Heart left ventricle (tissue), 16 donors: ENCODE results near the gene BRIP1. TPM values are rescaled to one million over a fixed set of nuclear protein-coding genes. Genes with fewer than 3 reads are reported as not detected.

Source experiments
- ATAC-seq, 4 donors: fragments of 200-7000 bp; cut with Tn5 transposase; one replicate each; pipeline ENCODE4 v1.9.1; 2020 to 2022; ENCODE audit warnings: moderate library complexity in 4 of 4, mild to moderate bottlenecking in 3 of 4, moderate number of reproducible peaks in 1 of 4
- DNase-seq, 5 donors: peaks; one replicate each; pipeline ENCODE4 v3.0.0-alpha.2; 2020
- H3K27ac ChIP-seq, 12 donors: fragments of 200-600 bp; sonication (generic) in 4 of 12; one replicate each; pipeline versions ENCODE4 v1.5.0 to v1.8.0; 2016 to 2022; ENCODE audit warnings: mild to moderate bottlenecking in 2 of 12
- H3K27me3 ChIP-seq, 9 donors: fragments of 200-600 bp; sonication (generic) in 2 of 9; one replicate each; pipeline versions ENCODE4 v1.5.1 to v1.8.0; 2016 to 2022; ENCODE audit warnings: mild to moderate bottlenecking in 3 of 9
- H3K36me3 ChIP-seq, 9 donors: fragments of 200-600 bp; sonication (generic) in 2 of 9; one replicate each; pipeline versions ENCODE4 v1.5.0 to v1.8.0; 2018 to 2022; ENCODE audit warnings: mild to moderate bottlenecking in 2 of 9
- H3K4me1 ChIP-seq, 12 donors: fragments of 200-600 bp; sonication (generic) in 4 of 12; one replicate each; pipeline versions ENCODE4 v1.5.0 to v1.8.0; 2016 to 2022; ENCODE audit warnings: mild to moderate bottlenecking in 3 of 12
- H3K4me3 ChIP-seq, 12 donors: fragments of 200-600 bp; sonication (generic) in 4 of 12; one replicate each; pipeline versions ENCODE4 v1.5.0 to v1.8.0; 2017 to 2022; ENCODE audit warnings: mild to moderate bottlenecking in 9 of 12, moderate library complexity in 4 of 12
- H3K9me3 ChIP-seq, 12 donors: fragments of 200-600 bp; sonication (generic) in 4 of 12; one replicate each; pipeline versions ENCODE4 v1.5.0 to v1.8.0; 2016 to 2022; ENCODE audit warnings: mild to moderate bottlenecking in 1 of 12
- POLR2A ChIP-seq, 2 donors: fragments of 450-650 bp; IDR thresholded peaks; one replicate each; pipeline ENCODE4 v1.6.1; 2017; ENCODE audit warnings: antibody characterized with exemption in 2 of 2, mild to moderate bottlenecking in 2 of 2, moderate library complexity in 2 of 2
- WGBS, 4 donors: extraction: QIAGEN DNeasy Blood & Tissue Kit in 2 of 4; methylation state at CpG; one replicate each; pipeline versions ENCODE4 v1.1.5 to v1.1.7; 2013 to 2018; 5-methylcytosine and 5-hydroxymethylcytosine counted together
- intact Hi-C, 10 donors: fragments of 100-400 bp; cut with DNase I; formaldehyde crosslinking; loops; one replicate each; pipeline versions ENCODE4 v1.11.1 to v1.14.2; 2022
- polyA plus RNA-seq, 2 donors: library from polyadenylated mRNA; stranded (reverse); fragments of 200-250 nt; gene quantifications; one replicate each; pipeline ENCODE4 v1.2.3, GENCODE V29; 2013
- total RNA-seq, 9 donors: library from RNA; depleted of rRNA in 2 of 9; stranded (reverse); fragments of >200 nt in 2 of 9; fragmentation: NEBNext Ultra II Directional in 3 of 9; extraction: Animal tissue kit (Norgen Biotek cat#: 25700) in 3 of 9; gene quantifications; one replicate each; pipeline versions ENCODE4 v1.1.0 to v1.2.4, GENCODE V29; 2016 to 2023
- TF ChIP-seq, protein P1 (sequence below), 12 donors: fragments of 200-600 bp; sonication (generic) in 4 of 12; IDR thresholded peaks; one replicate each; pipeline versions ENCODE4 v1.5.0 to v1.8.0; 2018 to 2022; ENCODE audit warnings: antibody characterized with exemption in 12 of 12, mild to moderate bottlenecking in 5 of 12
- donor health status: ischemic (EF 13 %, LVEDD 7.1; RV severe dilation, severe dysfunction).
- donor health status: healthy with polysubstance abuse.
- donor health status: DM: no; HTN: yes; CAD: no.
- donor health status: DM: no; HTN: no; CAD: no.
- donor health status: ischemic (EF 25% LVEDD 6.9; RV normal size, moderate dysfunction).
- donor health status: ischemic (EF 25% LVEDD 5.7; RV mildly dilated, moderate dysfunction).
- donor health status: healthy.
- donor health status: DM: yes; HTN: yes; CAD: no.
- donor health status: ischemic (EF 35%, LVEDD 5.7; RV mildly dilated, moderate dysfunction).
- donor health status: nonischemic (EF 11% LVEDD 7.7; RV severe dilation, severe dysfunction).
- donor health status: DM: yes; HTN: yes; CAD: no.
- donor health status: PGD.
- donor health status: ischemic (EF 29% LVEDD 5.4; RV normal size, mild dysfunction).
- donor health status: nonischemic (EF 23%, LVEDD 6.1; RV moderate dilation, normal function).

BRIP1 gene
- total and polyA plus RNA-seq, 11 donors, result 0.04 to 2.2 (median 0.12) TPM; not detected in 3

DNA sequence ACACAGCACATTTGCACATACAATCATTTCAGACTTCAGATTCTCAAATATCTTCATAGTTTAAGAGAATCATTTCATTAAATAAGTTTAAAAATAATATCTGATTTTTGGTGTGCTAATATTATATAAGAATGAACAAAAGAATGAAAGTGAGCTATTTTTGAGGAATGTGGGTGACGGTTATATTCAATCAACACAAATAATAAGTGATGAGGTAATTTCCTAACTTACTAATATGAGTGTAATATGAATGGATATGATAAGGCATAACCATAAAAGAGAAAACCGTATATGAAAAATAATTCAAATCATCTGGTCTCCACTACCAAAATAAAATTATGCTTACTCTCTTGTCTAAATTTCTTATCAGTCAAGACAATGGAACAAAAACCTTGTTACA is 203.9 kb downstream of the BRIP1 start:
- Histone ChIP-seq H3K9me3 (peaks cover 0 to 4% (median 0%) of the 10 kb centered on the region in 12 donors), H3K36me3 (no peaks in the 10 kb centered on the region), H3K4me1 (no peaks in the 10 kb centered on the region), H3K27ac (no peak overlapping the region), H3K4me3 (no peak overlapping the region), H3K27me3 (peaks cover 0 to 6% (median 0%) of the 10 kb centered on the region in 9 donors)
- intact Hi-C loops, result no loop called here
- DNase-seq (no peak), ATAC-seq (no peak)
- TF ChIP-seq, protein P1, sequence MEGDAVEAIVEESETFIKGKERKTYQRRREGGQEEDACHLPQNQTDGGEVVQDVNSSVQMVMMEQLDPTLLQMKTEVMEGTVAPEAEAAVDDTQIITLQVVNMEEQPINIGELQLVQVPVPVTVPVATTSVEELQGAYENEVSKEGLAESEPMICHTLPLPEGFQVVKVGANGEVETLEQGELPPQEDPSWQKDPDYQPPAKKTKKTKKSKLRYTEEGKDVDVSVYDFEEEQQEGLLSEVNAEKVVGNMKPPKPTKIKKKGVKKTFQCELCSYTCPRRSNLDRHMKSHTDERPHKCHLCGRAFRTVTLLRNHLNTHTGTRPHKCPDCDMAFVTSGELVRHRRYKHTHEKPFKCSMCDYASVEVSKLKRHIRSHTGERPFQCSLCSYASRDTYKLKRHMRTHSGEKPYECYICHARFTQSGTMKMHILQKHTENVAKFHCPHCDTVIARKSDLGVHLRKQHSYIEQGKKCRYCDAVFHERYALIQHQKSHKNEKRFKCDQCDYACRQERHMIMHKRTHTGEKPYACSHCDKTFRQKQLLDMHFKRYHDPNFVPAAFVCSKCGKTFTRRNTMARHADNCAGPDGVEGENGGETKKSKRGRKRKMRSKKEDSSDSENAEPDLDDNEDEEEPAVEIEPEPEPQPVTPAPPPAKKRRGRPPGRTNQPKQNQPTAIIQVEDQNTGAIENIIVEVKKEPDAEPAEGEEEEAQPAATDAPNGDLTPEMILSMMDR (IDR thresholded peaks at IDR 0.05), result no peak
- no peak for TF ChIP-seq POLR2A (IDR thresholded peaks at IDR 0.05)
- 51 to 71% (median 57%) methylated on average over 2 of the region's 2 CpGs for WGBS, 4 donors

DNA sequence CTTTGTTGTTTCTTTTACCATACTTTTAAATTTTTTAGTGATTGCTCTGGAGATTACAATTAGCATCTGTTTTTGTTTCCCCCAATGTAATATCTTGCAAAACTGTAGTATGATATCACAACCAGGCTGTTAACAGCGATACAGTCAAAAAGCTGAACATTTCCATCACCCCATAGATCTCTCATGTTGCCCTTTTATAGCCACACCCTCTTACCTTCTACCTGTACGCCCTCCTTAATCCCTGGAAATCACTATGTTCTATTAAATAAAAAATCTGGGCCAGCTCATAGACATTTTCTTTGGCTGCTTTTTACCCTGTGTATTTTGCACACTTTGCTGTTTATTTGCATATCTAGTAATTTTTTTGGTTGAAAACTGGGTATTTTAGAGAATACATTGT is 205.1 kb downstream of the BRIP1 start:
- WGBS, 4 donors, result 74 to 89% (median 80%) methylated on average over 2 of the region's 2 CpGs
- Histone ChIP-seq H3K36me3 (no peaks in the 10 kb centered on the region), H3K27me3 (peaks cover 0 to 6% (median 0%) of the 10 kb centered on the region in 9 donors), H3K27ac (no peak overlapping the region), H3K4me3 (no peak overlapping the region), H3K4me1 (no peaks in the 10 kb centered on the region), H3K9me3 (peaks cover 0 to 11% (median 0%) of the 10 kb centered on the region in 12 donors)
- TF ChIP-seq, protein P1 (IDR thresholded peaks at IDR 0.05), result no peak
- no peak for TF ChIP-seq POLR2A (IDR thresholded peaks at IDR 0.05)
- no peak for DNase-seq
- intact Hi-C loops, result no loop called here
- no peak for ATAC-seq

- H3K4me1 ChIP-seq, result no peaks in the 10 kb centered on the region
- intact Hi-C loops, result no loop called here
- no peak for ATAC-seq
- H3K9me3 ChIP-seq, result peaks cover 0 to 16% (median 1%) of the 10 kb centered on the region in 12 donors
- TF ChIP-seq, protein P1 (IDR thresholded peaks at IDR 0.05), result no peak
- TF ChIP-seq POLR2A (IDR thresholded peaks at IDR 0.05), result no peak
- H3K36me3 ChIP-seq, result no peaks in the 10 kb centered on the region
- peaks cover 0 to 6% (median 0%) of the 10 kb centered on the region in 9 donors for H3K27me3 ChIP-seq
- H3K27ac ChIP-seq, result no peak overlapping the region
- no peak for DNase-seq
- no peak overlapping the region for H3K4me3 ChIP-seq
Measured at GRCh38 chr17:61657338-61657737, 206.0 kb downstream of the BRIP1 start.

DNA sequence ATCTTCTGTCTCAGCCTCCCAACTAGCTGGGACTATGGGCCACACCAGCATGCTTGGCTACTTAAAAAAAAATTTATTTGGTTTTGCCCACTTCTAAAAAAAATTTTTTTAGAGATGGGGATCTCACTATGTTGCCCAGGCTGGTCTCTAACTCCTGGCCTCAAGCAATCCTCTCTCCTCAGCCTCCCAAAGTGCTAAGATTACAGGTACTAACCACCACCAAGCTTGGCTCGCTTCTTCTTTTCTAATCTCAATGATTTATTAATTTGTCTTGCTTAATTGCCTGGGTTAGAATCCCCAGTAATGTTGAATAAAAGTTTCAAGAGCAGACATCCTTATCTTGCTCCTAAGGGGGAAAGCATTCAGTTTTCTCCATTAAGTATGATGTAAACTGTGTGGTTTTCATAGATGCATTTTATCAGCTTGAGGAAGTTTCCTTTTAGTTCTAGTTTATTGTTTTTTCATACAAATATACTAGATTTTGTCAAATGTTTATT is 206.6 kb downstream of the BRIP1 start:
- TF ChIP-seq, protein P1 (IDR thresholded peaks at IDR 0.05), result no peak
- no peak for TF ChIP-seq POLR2A (IDR thresholded peaks at IDR 0.05)
- DNase-seq (no peak), ATAC-seq (no peak)
- 83 to 89% (median 86%) methylated on average over 1 of the region's 1 CpG for WGBS, 4 donors
- intact Hi-C loops, result no loop called here
- Histone ChIP-seq H3K36me3 (no peaks in the 10 kb centered on the region), H3K4me3 (no peak overlapping the region), H3K9me3 (peaks cover 0 to 21% (median 5%) of the 10 kb centered on the region in 12 donors), H3K27me3 (peaks cover 0 to 6% (median 0%) of the 10 kb centered on the region in 9 donors), H3K4me1 (no peaks in the 10 kb centered on the region), H3K27ac (no peak overlapping the region)
